DND-41 (cell line): ENCODE data around the gene CAPN14.

Experiments
- EZH2 ChIP-seq: IDR thresholded peaks from 3 replicates; pipeline ENCODE4 v1.6.1; 2012; ENCODE audit warnings: borderline replicate concordance, low read depth, mild to moderate bottlenecking, moderate library complexity, low read length, inconsistent platforms; ENCODE audit not compliant: severe bottlenecking
- TF ChIP-seq, protein P1 (sequence below): IDR thresholded peaks from 2 replicates; pipeline ENCODE4 v1.5.1; 2012; ENCODE audit warnings: borderline replicate concordance, low read length, moderate library complexity, mild to moderate bottlenecking; ENCODE audit not compliant: poor library complexity, severe bottlenecking; ENCODE audit errors: extremely low read depth

DNA sequence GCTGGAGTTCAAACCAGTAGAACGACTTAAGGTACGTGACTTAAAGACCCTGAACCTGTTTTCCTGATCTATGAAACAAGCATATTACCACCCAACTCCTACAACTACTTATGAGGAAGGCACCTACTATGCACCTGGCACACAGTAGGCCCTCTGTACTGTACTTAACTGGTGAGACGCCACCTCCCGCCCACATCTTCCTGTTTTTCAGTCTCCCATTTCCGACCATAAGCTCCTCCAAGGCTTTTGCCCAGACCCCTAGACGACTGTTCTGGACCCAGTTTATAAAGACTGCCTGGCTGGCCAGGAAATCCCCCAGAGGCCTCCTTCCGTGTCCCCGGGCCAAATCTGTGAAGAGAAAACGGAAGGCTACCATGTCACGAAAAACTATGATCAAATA lies 80.6 kb downstream of the CAPN14 start:
- TF ChIP-seq, protein P1, sequence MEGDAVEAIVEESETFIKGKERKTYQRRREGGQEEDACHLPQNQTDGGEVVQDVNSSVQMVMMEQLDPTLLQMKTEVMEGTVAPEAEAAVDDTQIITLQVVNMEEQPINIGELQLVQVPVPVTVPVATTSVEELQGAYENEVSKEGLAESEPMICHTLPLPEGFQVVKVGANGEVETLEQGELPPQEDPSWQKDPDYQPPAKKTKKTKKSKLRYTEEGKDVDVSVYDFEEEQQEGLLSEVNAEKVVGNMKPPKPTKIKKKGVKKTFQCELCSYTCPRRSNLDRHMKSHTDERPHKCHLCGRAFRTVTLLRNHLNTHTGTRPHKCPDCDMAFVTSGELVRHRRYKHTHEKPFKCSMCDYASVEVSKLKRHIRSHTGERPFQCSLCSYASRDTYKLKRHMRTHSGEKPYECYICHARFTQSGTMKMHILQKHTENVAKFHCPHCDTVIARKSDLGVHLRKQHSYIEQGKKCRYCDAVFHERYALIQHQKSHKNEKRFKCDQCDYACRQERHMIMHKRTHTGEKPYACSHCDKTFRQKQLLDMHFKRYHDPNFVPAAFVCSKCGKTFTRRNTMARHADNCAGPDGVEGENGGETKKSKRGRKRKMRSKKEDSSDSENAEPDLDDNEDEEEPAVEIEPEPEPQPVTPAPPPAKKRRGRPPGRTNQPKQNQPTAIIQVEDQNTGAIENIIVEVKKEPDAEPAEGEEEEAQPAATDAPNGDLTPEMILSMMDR = no peak
- no peak for TF ChIP-seq EZH2
